DMS153 treated with DMSO at 0.1 percent for 48 hours (cell line): ENCODE results near the gene ALKBH3.

Experiments
- DNase-seq: peaks from one replicate; lab custom pipeline; 2025; ENCODE audit not compliant: unreplicated experiment; lab: John Stamatoyannopoulos, UW

ALKBH3 gene

GRCh38 chr11:43936076-43936475 is 55.4 kb downstream of the ALKBH3 start:
- no peak for DNase-seq

- no peak for DNase-seq
Observed at GRCh38 chr11:43937434-43938411, 57.1 kb downstream of the ALKBH3 start.

- no peak for DNase-seq
Observed at GRCh38 chr11:43941257-43941994, 60.8 kb downstream of the ALKBH3 start.

DNA sequence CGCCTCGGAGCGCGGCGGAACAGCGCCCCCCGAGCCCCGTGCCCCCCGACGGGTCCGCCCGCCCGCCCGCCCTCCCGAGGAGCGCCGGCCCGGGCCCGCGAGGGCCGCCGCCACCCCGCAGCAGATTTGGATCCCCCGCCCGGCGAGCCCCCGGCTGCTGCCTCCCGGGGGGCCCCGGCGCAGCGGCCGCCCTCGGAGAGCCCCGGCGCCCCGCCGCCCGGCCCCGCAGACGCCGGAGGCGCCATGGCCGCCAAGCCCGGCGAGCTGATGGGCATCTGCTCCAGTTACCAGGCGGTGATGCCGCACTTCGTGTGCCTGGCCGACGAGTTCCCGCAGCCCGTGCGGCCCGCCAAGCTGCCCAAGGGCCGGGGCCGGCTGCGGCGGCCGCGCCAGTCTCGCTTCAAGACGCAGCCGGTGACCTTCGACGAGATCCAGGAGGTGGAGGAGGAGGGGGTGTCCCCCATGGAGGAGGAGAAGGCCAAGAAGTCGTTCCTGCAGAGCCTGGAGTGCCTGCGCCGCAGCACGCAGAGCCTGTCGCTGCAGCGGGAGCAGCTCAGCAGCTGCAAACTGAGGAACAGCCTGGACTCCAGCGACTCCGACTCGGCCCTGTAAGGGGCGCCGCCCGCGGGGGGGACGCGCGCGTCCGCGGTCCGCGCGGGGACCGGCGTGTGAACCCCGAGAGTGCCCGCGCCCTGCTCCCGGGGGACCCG is 62.2 kb downstream of the ALKBH3 start:
- no peak for DNase-seq

GRCh38 chr11:43943372-43943930 is 62.8 kb downstream of the ALKBH3 start:
- DNase-seq = no peak

GRCh38 chr11:43943931-43944751 is 63.5 kb downstream of the ALKBH3 start:
- no peak for DNase-seq

- DNase-seq = no peak
Observed at GRCh38 chr11:43944761-43945311, 64.2 kb downstream of the ALKBH3 start.

DNA sequence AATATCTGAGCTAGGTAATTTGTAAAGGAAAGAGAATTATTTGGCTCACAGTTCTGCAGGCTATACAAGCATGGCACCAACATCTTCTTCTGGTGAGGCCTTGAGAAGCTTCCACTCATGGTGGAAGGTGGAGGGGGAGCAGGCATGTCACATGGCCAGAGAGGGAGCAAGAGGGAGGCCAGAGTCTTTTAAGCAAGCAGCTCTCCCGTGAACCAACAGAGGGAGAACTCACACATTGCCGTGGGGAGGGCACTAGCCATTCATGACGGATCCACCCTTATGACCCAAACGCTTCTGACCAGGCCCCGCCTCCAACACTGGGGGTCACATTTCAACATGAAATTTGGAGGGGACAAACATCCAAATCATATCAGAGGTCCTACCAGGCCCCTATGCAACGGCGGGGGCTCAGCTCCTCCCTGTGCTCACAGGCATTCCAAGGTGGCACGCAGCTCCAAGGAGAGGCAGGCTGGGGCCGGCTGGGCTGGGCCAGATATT is 66.4 kb downstream of the ALKBH3 start:
- no peak for DNase-seq

- DNase-seq = no peak
Observed at GRCh38 chr11:43947815-43948214, 67.2 kb downstream of the ALKBH3 start.

DNA sequence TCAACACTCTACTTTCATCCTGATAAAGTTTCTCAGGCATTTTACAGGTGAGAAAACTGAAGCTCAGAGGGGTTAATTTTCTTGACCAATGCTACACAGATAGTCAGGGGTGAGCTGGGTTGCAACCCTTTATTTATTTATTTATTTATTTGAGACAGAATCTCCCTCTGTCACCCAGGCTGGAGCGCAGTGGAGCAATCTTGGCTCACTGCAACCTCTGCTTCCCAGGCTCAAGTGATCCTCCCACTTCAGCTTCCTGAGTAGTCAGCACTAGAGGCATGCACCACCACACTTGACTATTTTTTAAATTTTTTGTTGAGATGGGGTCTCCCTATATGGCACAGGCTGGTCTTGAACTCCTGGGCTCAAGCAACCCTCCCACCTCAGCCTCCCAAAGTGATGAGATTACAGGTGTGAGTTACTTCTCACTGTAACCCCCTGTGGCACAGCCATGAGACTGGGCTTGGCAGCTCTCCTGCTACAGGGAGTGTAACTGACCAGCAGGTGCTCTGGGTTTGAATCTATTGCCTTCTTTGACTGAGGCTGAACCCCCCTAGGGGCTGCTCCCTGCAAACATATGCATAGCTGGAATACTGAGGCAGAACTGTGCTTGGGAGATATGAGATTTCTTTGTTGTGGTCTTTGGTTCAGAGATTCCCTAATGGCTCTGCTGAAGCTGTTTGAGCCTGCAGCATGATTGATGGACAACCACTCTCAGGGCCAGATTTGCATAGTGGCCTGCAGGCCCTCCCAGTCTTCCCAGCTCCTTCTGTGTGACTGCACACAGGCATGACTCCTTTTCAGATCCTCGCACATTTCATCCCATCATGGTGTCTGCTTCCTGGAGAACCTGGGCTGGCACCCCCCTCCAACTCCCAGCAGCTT is 68.0 kb downstream of the ALKBH3 start:
- DNase-seq = no peak

DNA sequence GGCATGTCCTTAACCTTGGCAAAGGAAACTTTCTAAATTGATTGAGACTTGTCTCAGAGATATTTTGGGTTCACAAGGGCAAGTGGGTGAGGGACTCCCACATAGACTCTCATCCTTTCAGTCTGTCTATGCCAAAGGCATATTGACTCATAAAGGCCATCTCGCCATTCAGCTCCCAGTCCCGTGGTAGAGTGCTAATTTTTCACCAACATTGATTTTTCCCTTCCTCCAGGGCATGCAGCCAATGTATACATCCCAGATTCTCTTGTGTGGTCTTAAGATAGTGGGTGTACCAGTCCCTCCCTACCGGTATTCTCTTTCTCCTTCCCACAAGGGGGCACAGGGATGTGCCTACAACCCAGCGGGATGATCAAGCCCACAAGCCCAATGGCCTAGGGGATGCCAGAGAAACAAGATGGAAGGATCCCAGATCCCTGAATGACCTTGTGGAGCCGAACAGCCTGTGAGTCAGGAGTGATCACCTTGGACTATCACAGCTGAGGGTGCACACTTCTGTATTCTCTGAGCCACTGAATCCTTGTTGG is 69.8 kb downstream of the ALKBH3 start:
- DNase-seq = no peak

GRCh38 chr11:43951231-43951630 is 70.6 kb downstream of the ALKBH3 start:
- DNase-seq = no peak

GRCh38 chr11:43952020-43952400 is 71.4 kb downstream of the ALKBH3 start:
- DNase-seq = no peak

- DNase-seq = peak; percentile 6
Observed at GRCh38 chr11:43952401-43953342, 72.0 kb downstream of the ALKBH3 start.

DNA sequence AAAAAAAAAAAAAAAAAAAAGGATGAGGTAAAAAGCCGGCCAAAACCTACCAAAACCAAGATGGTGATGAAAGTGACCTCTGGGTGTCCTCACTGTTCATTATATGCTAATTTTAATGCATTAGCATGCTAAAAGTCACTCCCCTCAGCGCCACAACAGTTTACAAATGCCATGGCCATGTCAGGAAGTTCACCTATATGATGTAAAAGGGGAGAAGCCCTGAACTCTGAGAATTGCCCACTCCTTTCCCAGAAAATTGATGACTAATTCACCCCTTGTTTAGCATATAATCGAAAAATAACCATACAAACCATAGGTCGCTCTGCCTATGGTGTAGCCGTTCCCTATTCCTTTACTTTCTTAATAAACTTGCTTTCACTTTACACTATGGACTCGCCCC is 72.9 kb downstream of the ALKBH3 start:
- no peak for DNase-seq

DNA sequence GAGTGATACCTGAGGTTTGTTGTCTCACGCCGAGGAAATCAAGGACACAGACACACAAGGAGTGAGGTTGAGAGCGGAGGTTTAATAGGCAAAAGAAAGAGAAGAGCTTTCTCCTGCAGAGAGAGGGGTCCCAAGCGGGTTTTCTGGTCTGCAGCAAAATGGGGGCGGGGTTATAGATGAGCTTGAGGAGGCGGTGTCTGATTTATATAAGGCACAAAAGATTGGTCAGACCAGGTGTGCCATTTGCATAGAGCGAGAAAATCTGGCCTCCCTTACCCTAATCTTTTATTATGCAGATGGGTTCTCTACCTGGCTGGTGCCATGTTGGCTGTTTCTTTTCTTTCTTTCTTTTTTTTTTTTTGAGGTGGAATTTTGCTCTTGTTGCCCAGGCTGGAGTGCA is 73.6 kb downstream of the ALKBH3 start:
- DNase-seq = no peak

DNA sequence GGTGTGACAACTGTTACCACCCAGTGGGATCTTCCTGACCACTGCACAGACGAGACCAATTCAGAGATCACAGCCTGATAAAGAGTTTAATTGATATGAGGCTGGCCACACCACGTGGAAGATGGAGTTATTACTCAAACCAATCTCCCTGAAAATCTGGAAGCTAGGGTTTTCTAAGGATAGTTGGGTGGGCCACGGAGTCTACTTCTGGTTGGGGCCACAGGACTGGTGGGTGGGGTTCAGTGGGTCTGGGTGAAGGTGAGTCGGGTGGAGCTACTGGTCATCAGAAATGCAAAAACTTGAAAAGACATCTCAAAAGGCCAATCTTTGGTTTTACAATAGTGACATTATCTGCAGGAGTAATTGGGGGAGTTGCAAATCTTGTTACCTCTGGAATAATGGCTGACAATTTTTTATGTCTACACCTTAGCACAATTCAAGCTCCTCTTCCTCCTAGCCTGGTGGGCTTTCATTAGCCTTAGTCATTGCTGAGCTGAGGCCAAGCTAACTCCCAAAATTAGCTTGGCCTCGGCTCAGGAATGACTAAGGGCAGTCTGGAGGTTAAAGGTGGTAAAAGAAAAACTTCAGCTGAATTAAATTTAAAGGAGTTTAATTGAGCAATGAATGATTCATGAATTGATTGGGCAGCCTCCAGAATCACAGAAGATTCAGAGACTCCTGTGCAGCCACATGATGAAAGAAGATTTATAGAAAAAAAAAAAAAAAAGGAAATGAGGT is 74.9 kb downstream of the ALKBH3 start:
- DNase-seq = no peak
